SK-N-SH treated with all-trans-retinoic acid at 6 μM for 48 hours (cell line): ENCODE results near the gene RAB23.

ENCODE experiments used
- ATAC-seq: fragments of 200-7000 bp; cut with Tn5 transposase; 3 replicates; pipeline ENCODE4 v1.9.1; 2020; ENCODE audit warnings: mild to moderate bottlenecking, moderate library complexity
- ARNTL ChIP-seq: fragments of 450-650 bp; formaldehyde crosslinking; IDR thresholded peaks from 2 replicates; pipeline ENCODE4 v1.5.0; 2020; ENCODE audit warnings: low read depth, mild to moderate bottlenecking, moderate library complexity, borderline replicate concordance
- BACH2 ChIP-seq: fragments of 250-450 bp; sonication (Bioruptor Pico); IDR thresholded peaks from 2 replicates; pipeline ENCODE4 v1.9.0; 2021; ENCODE audit warnings: mild to moderate bottlenecking, borderline replicate concordance
- GLIS3 ChIP-seq: fragments of 250-450 bp; sonication (Bioruptor Pico); IDR thresholded peaks from 2 replicates; pipeline ENCODE4 v1.5.0; 2020; ENCODE audit warnings: mild to moderate bottlenecking, moderate library complexity
- OSR1 ChIP-seq: fragments of 250-450 bp; sonication (Bioruptor Pico); IDR thresholded peaks from 2 replicates; pipeline ENCODE4 v1.8.0; 2022; ENCODE audit warnings: moderate library complexity, mild to moderate bottlenecking, inconsistent platforms
- PPARA ChIP-seq: fragments of 250-450 bp; sonication (Bioruptor Pico); IDR thresholded peaks from 2 replicates; pipeline ENCODE4 v1.5.0; 2020; ENCODE audit warnings: mild to moderate bottlenecking, borderline replicate concordance
- SNAI2 ChIP-seq: fragments of 250-450 bp; sonication (Bioruptor Pico); IDR thresholded peaks from 2 replicates; pipeline ENCODE4 v1.5.0; 2020; ENCODE audit warnings: mild to moderate bottlenecking, moderate library complexity
- TCF4 ChIP-seq: fragments of 250-450 bp; sonication (Bioruptor Pico); IDR thresholded peaks from 2 replicates; pipeline ENCODE4 v1.8.0; 2021; ENCODE audit warnings: mild to moderate bottlenecking, moderate library complexity, borderline replicate concordance
- TOX ChIP-seq: fragments of 250-450 bp; sonication (Bioruptor Pico); IDR thresholded peaks from 2 replicates; pipeline ENCODE4 v1.8.0; 2021; ENCODE audit warnings: mild to moderate bottlenecking, moderate library complexity, borderline replicate concordance
- ZC3H10 ChIP-seq: fragments of 250-450 bp; sonication (Bioruptor Pico); IDR thresholded peaks from 2 replicates; pipeline ENCODE4 v1.5.1; 2021; ENCODE audit warnings: mild to moderate bottlenecking, moderate library complexity
- ZFP3 ChIP-seq: fragments of 250-450 bp; sonication (Bioruptor Pico); IDR thresholded peaks from 2 replicates; pipeline ENCODE4 v1.5.0; 2020; ENCODE audit warnings: mild to moderate bottlenecking, moderate library complexity
- ZFP30 ChIP-seq: fragments of 450-650 bp; formaldehyde crosslinking; IDR thresholded peaks from 2 replicates; pipeline ENCODE4 v1.5.0; 2022; ENCODE audit warnings: mild to moderate bottlenecking, moderate library complexity
- ZNF565 ChIP-seq: fragments of 450-650 bp; formaldehyde crosslinking; conservative IDR thresholded peaks from 2 replicates; pipeline ENCODE4 v1.5.0; 2020; ENCODE audit warnings: low read depth, mild to moderate bottlenecking, moderate library complexity
- ZNF70 ChIP-seq: fragments of 450-650 bp; formaldehyde crosslinking; IDR thresholded peaks from 2 replicates; pipeline ENCODE4 v1.5.0; 2020; ENCODE audit warnings: mild to moderate bottlenecking, moderate library complexity
- ZNF8 ChIP-seq: fragments of 450-650 bp; formaldehyde crosslinking; IDR thresholded peaks from 2 replicates; pipeline ENCODE4 v1.5.0; 2020; ENCODE audit warnings: mild to moderate bottlenecking, moderate library complexity
- TF ChIP-seq, protein P1 (sequence below): fragments of 250-450 bp; sonication (Bioruptor Pico); IDR thresholded peaks from 2 replicates; pipeline ENCODE4 v1.8.0; 2020; ENCODE audit warnings: mild to moderate bottlenecking, moderate library complexity, borderline replicate concordance
- TF ChIP-seq, protein P2 (sequence below): fragments of 250-450 bp; sonication (Bioruptor Pico); IDR thresholded peaks from 2 replicates; pipeline ENCODE4 v1.5.1; 2020; ENCODE audit warnings: low read depth, mild to moderate bottlenecking, moderate library complexity
- TF ChIP-seq, protein P3 (sequence below): fragments of 250-450 bp; sonication (Bioruptor Pico); IDR thresholded peaks from 2 replicates; pipeline ENCODE4 v1.8.0; 2021; ENCODE audit warnings: low read depth, mild to moderate bottlenecking, moderate library complexity, borderline replicate concordance
- TF ChIP-seq, protein P4 (sequence below): fragments of 250-450 bp; sonication (Bioruptor Pico); IDR thresholded peaks from 2 replicates; pipeline ENCODE4 v1.5.1; 2021; ENCODE audit warnings: mild to moderate bottlenecking, moderate library complexity
- TF ChIP-seq, protein P5 (sequence below): fragments of 250-450 bp; sonication (Bioruptor Pico); IDR thresholded peaks from 2 replicates; pipeline ENCODE4 v1.5.0; 2020; ENCODE audit warnings: mild to moderate bottlenecking, moderate library complexity

RAB23 gene

DNA sequence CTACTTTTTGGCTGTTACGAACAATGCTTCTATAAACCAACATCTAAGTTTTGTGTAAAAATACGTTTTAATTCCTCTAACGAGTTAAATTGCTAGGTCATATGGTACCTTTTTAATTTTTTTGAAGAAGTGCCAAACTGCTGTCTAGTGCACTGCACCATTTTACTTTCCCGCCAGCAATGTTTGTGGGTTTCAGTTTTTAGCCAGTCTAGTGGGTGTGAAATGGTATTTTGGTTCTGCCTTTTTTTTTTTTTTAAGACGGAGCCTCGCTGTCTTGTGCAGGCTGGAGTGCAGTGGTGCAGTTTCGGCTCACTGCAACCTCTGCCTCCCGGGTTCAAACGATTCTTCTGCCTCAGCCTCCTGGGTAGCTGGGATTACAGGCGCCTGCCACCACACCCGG, 84.1 kb downstream of the RAB23 start:
- no peak for ATAC-seq
- TF ChIP-seq, protein P1, sequence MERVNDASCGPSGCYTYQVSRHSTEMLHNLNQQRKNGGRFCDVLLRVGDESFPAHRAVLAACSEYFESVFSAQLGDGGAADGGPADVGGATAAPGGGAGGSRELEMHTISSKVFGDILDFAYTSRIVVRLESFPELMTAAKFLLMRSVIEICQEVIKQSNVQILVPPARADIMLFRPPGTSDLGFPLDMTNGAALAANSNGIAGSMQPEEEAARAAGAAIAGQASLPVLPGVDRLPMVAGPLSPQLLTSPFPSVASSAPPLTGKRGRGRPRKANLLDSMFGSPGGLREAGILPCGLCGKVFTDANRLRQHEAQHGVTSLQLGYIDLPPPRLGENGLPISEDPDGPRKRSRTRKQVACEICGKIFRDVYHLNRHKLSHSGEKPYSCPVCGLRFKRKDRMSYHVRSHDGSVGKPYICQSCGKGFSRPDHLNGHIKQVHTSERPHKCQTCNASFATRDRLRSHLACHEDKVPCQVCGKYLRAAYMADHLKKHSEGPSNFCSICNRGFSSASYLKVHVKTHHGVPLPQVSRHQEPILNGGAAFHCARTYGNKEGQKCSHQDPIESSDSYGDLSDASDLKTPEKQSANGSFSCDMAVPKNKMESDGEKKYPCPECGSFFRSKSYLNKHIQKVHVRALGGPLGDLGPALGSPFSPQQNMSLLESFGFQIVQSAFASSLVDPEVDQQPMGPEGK (CRISPR knock-in tag), result no peak
- no peak for TF ChIP-seq ZNF70 (CRISPR knock-in tag)
- no peak for TF ChIP-seq ZFP30
- no peak for TF ChIP-seq TCF4 (CRISPR knock-in tag)
- no peak for TF ChIP-seq ZC3H10 (CRISPR knock-in tag)
- no peak for TF ChIP-seq OSR1 (CRISPR knock-in tag)
- TF ChIP-seq BACH2 (CRISPR knock-in tag), result no peak

DNA sequence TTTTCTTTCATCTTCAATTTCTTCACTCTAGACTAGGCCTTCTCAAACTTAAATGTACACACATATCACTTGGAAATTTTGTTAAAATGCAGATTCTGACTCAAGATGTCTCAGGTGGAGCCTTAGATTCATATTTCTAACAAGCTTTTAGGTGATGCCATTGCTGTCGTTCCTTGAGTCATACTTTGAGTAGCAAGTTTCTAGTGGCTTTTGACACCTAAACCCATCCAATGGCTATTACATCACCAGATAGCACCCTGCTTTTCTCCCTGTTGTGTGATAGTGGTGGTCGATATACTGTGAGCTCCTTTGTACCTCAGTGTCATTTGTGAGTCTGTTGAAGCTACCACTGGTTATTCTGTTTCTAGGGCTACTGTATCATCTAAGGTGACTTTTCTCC, 84.8 kb downstream of the RAB23 start:
- no peak for ATAC-seq

More for the DNA sequence above, 84.8 kb downstream of the RAB23 start:
- TF ChIP-seq TOX (CRISPR knock-in tag) (no peak), ZNF8 (no peak), PPARA (no peak), GLIS3 (CRISPR knock-in tag) (no peak), ZNF70 (CRISPR knock-in tag) (no peak), SNAI2 (no peak), ZFP3 (no peak), BACH2 (CRISPR knock-in tag) (no peak), ZNF565 (CRISPR knock-in tag) (no peak), TCF4 (CRISPR knock-in tag) (no peak), ARNTL (no peak), OSR1 (CRISPR knock-in tag) (no peak)
- TF ChIP-seq, protein P2, sequence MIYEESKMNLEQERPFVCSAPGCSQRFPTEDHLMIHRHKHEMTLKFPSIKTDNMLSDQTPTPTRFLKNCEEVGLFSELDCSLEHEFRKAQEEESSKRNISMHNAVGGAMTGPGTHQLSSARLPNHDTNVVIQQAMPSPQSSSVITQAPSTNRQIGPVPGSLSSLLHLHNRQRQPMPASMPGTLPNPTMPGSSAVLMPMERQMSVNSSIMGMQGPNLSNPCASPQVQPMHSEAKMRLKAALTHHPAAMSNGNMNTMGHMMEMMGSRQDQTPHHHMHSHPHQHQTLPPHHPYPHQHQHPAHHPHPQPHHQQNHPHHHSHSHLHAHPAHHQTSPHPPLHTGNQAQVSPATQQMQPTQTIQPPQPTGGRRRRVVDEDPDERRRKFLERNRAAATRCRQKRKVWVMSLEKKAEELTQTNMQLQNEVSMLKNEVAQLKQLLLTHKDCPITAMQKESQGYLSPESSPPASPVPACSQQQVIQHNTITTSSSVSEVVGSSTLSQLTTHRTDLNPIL (CRISPR knock-in tag), result no peak
- TF ChIP-seq, protein P3, sequence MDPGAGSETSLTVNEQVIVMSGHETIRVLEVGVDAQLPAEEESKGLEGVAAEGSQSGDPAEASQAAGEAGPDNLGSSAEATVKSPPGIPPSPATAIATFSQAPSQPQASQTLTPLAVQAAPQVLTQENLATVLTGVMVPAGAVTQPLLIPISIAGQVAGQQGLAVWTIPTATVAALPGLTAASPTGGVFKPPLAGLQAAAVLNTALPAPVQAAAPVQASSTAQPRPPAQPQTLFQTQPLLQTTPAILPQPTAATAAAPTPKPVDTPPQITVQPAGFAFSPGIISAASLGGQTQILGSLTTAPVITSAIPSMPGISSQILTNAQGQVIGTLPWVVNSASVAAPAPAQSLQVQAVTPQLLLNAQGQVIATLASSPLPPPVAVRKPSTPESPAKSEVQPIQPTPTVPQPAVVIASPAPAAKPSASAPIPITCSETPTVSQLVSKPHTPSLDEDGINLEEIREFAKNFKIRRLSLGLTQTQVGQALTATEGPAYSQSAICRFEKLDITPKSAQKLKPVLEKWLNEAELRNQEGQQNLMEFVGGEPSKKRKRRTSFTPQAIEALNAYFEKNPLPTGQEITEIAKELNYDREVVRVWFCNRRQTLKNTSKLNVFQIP, result no peak
- TF ChIP-seq, protein P4, sequence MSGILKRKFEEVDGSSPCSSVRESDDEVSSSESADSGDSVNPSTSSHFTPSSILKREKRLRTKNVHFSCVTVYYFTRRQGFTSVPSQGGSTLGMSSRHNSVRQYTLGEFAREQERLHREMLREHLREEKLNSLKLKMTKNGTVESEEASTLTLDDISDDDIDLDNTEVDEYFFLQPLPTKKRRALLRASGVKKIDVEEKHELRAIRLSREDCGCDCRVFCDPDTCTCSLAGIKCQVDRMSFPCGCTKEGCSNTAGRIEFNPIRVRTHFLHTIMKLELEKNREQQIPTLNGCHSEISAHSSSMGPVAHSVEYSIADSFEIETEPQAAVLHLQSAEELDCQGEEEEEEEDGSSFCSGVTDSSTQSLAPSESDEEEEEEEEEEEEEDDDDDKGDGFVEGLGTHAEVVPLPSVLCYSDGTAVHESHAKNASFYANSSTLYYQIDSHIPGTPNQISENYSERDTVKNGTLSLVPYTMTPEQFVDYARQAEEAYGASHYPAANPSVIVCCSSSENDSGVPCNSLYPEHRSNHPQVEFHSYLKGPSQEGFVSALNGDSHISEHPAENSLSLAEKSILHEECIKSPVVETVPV (CRISPR knock-in tag), result no peak
- TF ChIP-seq, protein P1 (CRISPR knock-in tag), result no peak
- TF ChIP-seq, protein P5, sequence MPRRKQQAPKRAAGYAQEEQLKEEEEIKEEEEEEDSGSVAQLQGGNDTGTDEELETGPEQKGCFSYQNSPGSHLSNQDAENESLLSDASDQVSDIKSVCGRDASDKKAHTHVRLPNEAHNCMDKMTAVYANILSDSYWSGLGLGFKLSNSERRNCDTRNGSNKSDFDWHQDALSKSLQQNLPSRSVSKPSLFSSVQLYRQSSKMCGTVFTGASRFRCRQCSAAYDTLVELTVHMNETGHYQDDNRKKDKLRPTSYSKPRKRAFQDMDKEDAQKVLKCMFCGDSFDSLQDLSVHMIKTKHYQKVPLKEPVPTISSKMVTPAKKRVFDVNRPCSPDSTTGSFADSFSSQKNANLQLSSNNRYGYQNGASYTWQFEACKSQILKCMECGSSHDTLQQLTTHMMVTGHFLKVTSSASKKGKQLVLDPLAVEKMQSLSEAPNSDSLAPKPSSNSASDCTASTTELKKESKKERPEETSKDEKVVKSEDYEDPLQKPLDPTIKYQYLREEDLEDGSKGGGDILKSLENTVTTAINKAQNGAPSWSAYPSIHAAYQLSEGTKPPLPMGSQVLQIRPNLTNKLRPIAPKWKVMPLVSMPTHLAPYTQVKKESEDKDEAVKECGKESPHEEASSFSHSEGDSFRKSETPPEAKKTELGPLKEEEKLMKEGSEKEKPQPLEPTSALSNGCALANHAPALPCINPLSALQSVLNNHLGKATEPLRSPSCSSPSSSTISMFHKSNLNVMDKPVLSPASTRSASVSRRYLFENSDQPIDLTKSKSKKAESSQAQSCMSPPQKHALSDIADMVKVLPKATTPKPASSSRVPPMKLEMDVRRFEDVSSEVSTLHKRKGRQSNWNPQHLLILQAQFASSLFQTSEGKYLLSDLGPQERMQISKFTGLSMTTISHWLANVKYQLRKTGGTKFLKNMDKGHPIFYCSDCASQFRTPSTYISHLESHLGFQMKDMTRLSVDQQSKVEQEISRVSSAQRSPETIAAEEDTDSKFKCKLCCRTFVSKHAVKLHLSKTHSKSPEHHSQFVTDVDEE (CRISPR knock-in tag), result no peak
- TF ChIP-seq, all 23 proteins: peak for 0
